Body of pancreas (tissue), 4 donors: ENCODE results near the gene EEFSEC. TPM values are rescaled to one million over a fixed set of nuclear protein-coding genes. Genes with fewer than 3 reads are reported as not detected.

Experiments
- ATAC-seq: fragments of 150-250 bp; one replicate; pipeline ENCODE4 v1.9.1; 2016
- DNase-seq, 4 donors: peaks; one replicate each; pipeline ENCODE4 v3.0.0-alpha.2; 2019
- H3K27ac ChIP-seq, 4 donors: fragments of 200-600 bp; sonication (generic); 1 replicate in 3 of 4; 2 replicates in 1 of 4; pipeline versions ENCODE4 v1.5.1 to v1.6.1; 2016 to 2019; ENCODE audit warnings: mild to moderate bottlenecking in 1 of 4, mixed read lengths in 1 of 4, moderate library complexity in 1 of 4
- H3K27me3 ChIP-seq, 2 donors: fragments of 200-600 bp; sonication (generic); one replicate each; pipeline ENCODE4 v1.6.0; 2016; ENCODE audit warnings: mild to moderate bottlenecking in 1 of 2
- H3K36me3 ChIP-seq, 2 donors: fragments of 200-600 bp; sonication (generic); replicated peaks in 1 of 2; 2 replicates each; pipeline ENCODE4 v1.5.1; 2016; ENCODE audit warnings: low read depth in 2 of 2; ENCODE audit not compliant: insufficient read depth in 1 of 2
- H3K4me1 ChIP-seq: fragments of 200-600 bp; sonication (generic); one replicate; pipeline ENCODE4 v1.6.0; 2016
- H3K4me3 ChIP-seq, 2 donors: fragments of 200-600 bp; sonication (generic); 1 replicate in 1 of 2; 2 replicates in 1 of 2; pipeline ENCODE4 v1.5.1; 2016 to 2019
- H3K9me3 ChIP-seq, 3 donors: fragments of 200-600 bp; sonication (generic); 1 replicate in 2 of 3; 2 replicates in 1 of 3; pipeline ENCODE4 v1.5.1; 2016
- POLR2A ChIP-seq, 3 donors: fragments of 450-650 bp; IDR thresholded peaks; one replicate each; pipeline ENCODE4 v1.6.1; 2016; ENCODE audit warnings: antibody characterized with exemption in 3 of 3, mild to moderate bottlenecking in 2 of 3
- WGBS, 2 donors: methylation state at CpG; one replicate each; pipeline ENCODE4 v1.1.5; 2017; 5-methylcytosine and 5-hydroxymethylcytosine counted together
- intact Hi-C: fragments of 100-400 bp; cut with DNase I; formaldehyde crosslinking; loops from one replicate; pipeline ENCODE4 v1.15.1; 2023
- total RNA-seq, 2 donors: library from RNA; depleted of rRNA; stranded (reverse); fragments of >200 nt; gene quantifications; one replicate each; pipeline ENCODE4 v1.1.0, GENCODE V29; 2016
- TF ChIP-seq, protein P1 (sequence below), 7 experiments: fragments of 450-650 bp in 4 of 7; fragments of 200-600 bp in 3 of 7; sonication (generic) in 3 of 7; IDR thresholded peaks; one replicate each; pipeline ENCODE4 v1.5.1; 2016 to 2019; ENCODE audit warnings: antibody characterized with exemption in 7 of 7

EEFSEC gene
- total RNA-seq, 2 donors from 2014 or later, result 8.6 to 33.0 TPM

DNA sequence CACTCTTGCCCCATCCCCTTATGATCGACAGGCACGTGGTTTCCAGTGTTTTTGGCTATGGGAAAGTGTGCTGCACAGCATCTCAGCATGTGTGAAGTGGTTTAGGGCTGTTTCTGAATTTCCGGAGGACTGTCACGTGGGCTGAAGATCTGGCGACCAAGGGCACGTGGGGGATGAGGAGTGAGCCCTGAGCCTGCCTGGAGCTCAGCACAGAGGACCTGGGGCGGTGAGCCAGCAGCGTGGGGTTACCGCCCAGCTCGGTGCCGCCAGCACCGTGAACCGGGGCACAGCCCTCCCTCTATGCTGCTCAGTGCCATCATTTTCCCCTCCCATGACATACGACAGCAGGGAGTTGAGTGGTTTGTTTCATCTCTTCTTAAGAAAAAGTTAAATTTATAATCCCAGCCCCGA, 163.2 kb downstream of the EEFSEC start:
- ATAC-seq (no peak), DNase-seq (peak in 2 of 4 donors; percentile 46 to 49)
- TF ChIP-seq POLR2A (IDR thresholded peaks at IDR 0.05), result no peak
- TF ChIP-seq, protein P1, sequence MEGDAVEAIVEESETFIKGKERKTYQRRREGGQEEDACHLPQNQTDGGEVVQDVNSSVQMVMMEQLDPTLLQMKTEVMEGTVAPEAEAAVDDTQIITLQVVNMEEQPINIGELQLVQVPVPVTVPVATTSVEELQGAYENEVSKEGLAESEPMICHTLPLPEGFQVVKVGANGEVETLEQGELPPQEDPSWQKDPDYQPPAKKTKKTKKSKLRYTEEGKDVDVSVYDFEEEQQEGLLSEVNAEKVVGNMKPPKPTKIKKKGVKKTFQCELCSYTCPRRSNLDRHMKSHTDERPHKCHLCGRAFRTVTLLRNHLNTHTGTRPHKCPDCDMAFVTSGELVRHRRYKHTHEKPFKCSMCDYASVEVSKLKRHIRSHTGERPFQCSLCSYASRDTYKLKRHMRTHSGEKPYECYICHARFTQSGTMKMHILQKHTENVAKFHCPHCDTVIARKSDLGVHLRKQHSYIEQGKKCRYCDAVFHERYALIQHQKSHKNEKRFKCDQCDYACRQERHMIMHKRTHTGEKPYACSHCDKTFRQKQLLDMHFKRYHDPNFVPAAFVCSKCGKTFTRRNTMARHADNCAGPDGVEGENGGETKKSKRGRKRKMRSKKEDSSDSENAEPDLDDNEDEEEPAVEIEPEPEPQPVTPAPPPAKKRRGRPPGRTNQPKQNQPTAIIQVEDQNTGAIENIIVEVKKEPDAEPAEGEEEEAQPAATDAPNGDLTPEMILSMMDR (IDR thresholded peaks at IDR 0.05), result no peak
- Histone ChIP-seq H3K27ac (peak overlapping the region; percentile 77 to 86 (median 84)), H3K9me3 (no peaks in the 10 kb centered on the region), H3K4me1 (peaks cover 57% of the 10 kb centered on the region), H3K27me3 (no peaks in the 10 kb centered on the region), H3K4me3 (no peak overlapping the region), H3K36me3 (no peaks in the 10 kb centered on the region)
- intact Hi-C loops, result no loop called here
- 42 to 57% methylated on average over 14 to 15 of the region's 15 CpGs for WGBS, 2 donors

DNA sequence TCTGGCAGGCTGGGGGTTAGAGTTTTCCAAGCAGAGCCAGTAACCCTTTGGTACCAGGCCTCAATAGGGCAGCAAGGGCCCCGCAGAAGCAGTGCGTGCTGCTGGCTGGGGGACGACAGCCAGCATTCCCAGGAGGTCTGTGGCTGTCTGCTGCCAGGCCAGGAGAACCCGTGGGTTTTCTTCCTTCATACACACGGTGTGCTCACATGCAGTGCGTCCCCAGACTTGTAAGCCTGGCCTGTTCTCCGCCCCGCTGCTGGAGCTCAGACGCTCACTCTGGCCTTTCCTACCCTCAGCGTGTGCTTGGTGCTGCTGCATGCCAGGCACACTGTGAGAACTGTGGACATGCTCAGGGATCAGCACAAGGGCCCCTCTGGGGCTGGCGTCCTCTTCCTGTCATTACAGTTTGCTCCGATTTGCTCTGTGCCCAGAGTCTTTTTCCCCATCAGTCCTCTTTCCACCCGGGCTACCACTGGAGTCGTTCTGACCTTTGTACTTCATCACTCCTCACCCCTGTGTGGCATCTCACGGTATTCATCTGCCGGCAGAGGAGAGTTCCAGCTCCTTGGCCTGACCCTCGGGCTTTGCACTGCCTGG, 163.9 kb downstream of the EEFSEC start:
- H3K36me3 ChIP-seq, result no peaks in the 10 kb centered on the region
- H3K4me1 ChIP-seq, result peaks cover 61% of the 10 kb centered on the region
- WGBS, 2 donors, result 40 to 43% methylated on average over 12 to 17 of the region's 17 CpGs
- H3K27me3 ChIP-seq, result no peaks in the 10 kb centered on the region
- ATAC-seq, result peak; percentile 13
- peak overlapping the region; percentile 77 to 86 (median 84) for H3K27ac ChIP-seq
- H3K4me3 ChIP-seq, result no peak overlapping the region
- peak in 1 of 4 donors; percentile 42 for DNase-seq
- TF ChIP-seq POLR2A (IDR thresholded peaks at IDR 0.05), result no peak
- TF ChIP-seq, protein P1 (IDR thresholded peaks at IDR 0.05), result no peak
- no peaks in the 10 kb centered on the region for H3K9me3 ChIP-seq
- intact Hi-C loops, result no loop called here

DNA sequence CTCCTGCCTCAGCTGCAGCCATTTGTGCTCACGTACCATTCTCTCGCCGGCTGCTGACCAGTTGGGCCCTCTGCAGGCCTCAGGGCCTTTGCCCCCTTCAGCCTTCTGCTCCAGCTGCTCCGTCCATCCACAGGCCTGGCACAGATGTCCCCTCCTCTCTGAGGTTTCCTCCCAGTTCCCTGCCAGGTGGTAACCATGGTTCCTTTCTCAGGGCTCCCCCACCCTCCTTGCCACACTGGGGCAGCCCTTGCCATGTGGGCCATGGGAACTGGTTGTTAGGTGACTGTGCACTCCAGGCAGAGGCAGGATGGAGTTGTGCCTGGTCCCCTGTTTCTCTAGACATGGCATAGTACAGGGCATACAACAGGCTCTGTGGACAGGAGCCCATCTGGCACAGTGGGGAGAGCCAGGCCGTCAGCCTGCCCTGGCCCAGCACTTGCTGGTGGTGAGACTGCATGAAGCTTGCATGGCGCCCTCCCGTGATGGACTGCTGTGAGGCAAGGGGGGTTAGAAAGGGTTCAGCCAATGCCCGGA, 164.5 kb downstream of the EEFSEC start:
- H3K9me3 ChIP-seq, result no peaks in the 10 kb centered on the region
- DNase-seq (peak; percentile 79 to 91 (median 88)), ATAC-seq (peak; percentile 72)
- no peaks in the 10 kb centered on the region for H3K36me3 ChIP-seq
- intact Hi-C loops, result no loop called here
- H3K4me1 ChIP-seq, result peaks cover 66% of the 10 kb centered on the region
- peak in 1 of 3 donors; percentile 24 for TF ChIP-seq POLR2A (IDR thresholded peaks at IDR 0.05)
- TF ChIP-seq, protein P1 (IDR thresholded peaks at IDR 0.05), result no peak
- peak overlapping the region; percentile 77 to 86 (median 84) for H3K27ac ChIP-seq
- H3K27me3 ChIP-seq, result no peaks in the 10 kb centered on the region
- no peak overlapping the region for H3K4me3 ChIP-seq
- WGBS, 2 donors, result 56 to 59% methylated on average over 4 to 8 of the region's 8 CpGs

DNA sequence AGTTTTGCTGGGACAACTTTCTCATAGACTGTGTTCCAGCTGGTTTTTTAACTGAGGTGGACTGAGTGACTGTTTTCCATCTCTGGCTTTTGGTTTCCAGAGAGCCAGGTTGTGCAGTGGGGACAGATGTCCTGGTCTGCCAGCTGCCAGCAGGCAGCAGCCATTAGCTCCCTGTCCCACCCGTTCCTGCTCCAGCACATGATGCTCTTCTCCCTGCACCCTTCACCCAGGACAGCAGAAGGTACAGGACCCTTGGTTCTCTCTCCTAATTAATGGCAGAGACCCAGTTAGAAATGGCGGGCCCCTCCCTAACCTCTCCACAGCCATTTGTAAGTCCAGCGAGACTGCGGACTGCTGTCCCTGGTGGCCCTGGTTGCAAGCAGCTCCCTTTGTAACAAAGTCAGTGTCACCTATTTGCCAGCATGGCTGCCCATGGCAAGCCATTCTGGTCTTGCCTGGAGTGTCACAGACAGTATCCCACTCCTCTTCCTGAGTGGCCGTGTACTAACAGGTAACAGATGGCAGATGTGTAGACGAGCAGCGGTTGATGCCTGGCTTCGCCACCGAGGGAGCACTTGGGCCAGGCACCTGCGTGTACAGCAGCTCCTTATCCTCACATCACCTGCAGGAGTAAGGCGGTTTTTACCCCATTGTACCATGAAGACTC, 165.1 kb downstream of the EEFSEC start:
- H3K4me3 ChIP-seq, result no peak overlapping the region
- 82 to 88% methylated on average over 11 of the region's 11 CpGs for WGBS, 2 donors
- TF ChIP-seq POLR2A (IDR thresholded peaks at IDR 0.05), result no peak
- TF ChIP-seq, protein P1 (IDR thresholded peaks at IDR 0.05), result no peak
- H3K4me1 ChIP-seq, result peaks cover 73% of the 10 kb centered on the region
- no peaks in the 10 kb centered on the region for H3K9me3 ChIP-seq
- H3K36me3 ChIP-seq, result no peaks in the 10 kb centered on the region
- no peaks in the 10 kb centered on the region for H3K27me3 ChIP-seq
- DNase-seq, result peak in 1 of 4 donors; percentile 8
- intact Hi-C loops, result no loop called here
- no peak for ATAC-seq
- peak overlapping the region; percentile 77 to 86 (median 84) for H3K27ac ChIP-seq
